Measurements from ENCODE around the gene OPCML.

Gene OPCML

GRCh38 chr11:132535830-132536229 is 996.5 kb downstream of the OPCML start:
- DNase-seq = no peak

GRCh38 chr11:132531921-132532320 is 1000.4 kb downstream of the OPCML start:
- peak; percentile 56 for DNase-seq

- DNase-seq = peak; percentile 83
These were observed 1004.1 kb downstream of the OPCML start for GRCh38 chr11:132528181-132528580.

DNA sequence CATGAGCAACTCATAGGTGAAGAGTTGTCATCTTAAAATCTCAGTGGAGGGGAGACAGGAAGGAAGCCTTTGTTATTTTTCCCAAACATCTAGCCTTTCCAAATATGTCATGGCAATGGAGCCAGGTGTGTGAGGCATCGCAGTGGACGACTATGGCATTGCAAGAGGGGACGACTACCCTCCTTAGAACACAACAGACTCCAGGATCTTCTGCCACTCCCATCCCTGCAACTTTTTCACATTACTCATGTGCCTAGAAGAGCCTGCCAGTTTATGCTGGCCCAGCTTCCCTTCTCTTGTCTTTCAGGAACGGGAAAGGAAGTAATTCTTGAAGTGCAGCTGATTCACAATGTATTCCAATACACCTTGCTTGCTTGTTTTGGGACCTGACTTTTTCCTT is 1008.4 kb downstream of the OPCML start:
- DNase-seq = peak; percentile 33

DNA sequence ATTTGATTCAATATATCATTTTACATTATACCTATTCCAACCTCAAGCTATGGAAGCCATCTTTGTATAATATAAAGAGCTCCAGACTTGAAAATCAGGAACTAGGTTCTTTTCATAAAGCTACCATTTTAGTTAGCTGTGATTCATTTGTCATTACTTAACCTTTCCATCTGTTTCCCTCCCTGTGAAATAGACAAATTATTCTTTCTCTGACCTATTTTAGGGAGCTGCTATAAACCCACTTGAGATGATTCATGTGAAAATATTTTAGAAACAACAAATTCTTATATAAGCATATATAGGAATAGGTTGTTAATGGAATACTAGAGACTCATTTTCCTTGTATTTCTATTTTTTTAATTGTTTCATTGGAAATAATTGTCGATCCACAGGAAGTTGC is 1012.1 kb downstream of the OPCML start:
- DNase-seq = peak; percentile 86

DNA sequence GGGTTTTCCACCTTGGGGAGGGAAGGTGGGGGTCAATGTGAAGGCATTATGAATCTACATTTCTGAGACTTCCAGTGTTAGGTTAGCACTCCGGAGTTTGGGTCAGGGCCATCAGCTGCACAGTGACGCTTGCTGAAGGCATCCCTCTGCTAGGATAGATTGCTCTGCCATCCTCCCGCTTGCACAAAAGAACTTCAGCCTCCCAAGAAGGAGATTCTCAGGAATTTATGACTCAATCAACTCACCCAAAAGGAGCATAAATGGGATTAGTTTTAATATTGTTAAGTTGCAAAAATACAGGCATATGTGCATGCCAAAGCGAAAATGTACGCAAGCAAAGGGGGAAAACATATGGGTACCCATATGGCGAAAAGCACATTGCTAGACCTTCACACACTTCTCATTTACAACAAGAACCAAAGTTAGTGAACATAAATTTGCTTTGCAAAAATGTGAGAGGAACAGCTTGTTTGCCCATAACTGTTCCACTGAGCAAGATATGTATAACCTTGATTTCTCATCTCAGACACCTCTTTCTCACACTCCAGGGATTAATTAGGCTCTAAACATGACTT is 1013.0 kb downstream of the OPCML start:
- DNase-seq = peak; percentile 89

DNA sequence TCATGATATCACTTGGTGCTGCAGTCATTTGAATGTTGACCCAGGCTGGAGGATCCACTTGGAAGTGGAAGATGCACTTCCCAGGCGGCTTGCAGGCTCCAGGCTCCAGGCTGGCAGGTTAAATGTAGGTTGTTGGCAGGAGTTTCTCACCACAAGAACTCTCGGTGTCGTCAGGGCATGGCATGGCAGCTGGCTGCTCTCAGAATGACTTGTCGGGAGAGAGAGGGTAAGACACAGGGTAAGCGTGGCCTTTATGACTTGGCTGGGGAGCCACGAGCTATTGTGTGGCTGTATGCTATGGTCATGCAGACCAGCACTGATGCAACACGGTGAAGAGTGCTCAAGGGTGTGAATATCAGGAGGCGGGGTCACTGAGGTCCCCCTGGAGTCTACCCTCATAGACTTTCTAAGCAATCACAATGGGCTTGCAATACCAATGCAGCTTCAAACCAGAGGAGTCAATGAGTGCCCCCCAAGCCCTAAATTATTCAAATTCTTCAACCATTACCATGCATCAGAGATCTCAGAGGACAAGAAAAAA is 1027.7 kb downstream of the OPCML start:
- no peak for DNase-seq

GRCh38 chr11:132501356-132501755 is 1030.9 kb downstream of the OPCML start:
- no peak for DNase-seq

DNA sequence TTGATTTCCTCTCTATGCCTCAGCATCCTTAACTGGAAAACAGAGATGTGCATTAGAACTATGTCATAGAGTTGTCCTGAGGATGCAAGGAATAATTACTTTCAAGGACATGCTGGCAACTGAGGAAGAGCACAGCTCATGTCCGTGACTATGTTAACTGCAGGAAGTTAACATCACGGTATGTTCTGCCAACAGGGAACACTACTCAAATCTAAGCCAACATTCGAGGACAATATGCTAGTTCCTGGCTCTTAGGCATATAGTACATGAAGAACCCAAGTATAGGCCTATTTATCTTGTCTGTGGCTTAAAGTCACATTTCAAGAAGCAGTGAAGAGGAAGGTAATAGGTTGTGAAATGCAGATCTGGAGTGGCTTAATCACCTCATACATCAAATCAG is 1032.6 kb downstream of the OPCML start:
- no peak for DNase-seq

DNA sequence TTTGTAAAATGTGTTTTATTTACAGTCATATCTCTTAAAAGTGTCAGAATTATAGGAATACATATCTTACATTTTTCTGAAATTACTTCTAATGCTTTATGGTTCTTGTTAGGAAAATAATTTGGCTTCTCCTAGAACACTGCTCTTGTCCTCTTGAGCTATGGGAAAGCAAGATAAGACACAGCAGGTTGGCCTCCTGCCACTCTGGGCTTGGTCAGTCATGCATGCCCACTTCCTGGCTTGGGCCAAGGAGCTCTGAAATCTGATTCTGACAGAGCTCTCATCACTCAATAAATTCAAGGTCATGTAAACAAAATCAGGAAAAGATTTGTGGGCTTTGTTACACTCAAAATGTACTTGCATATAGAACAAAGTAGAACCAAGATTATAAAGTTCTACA is 1036.0 kb downstream of the OPCML start:
- DNase-seq = peak; percentile 57

DNA sequence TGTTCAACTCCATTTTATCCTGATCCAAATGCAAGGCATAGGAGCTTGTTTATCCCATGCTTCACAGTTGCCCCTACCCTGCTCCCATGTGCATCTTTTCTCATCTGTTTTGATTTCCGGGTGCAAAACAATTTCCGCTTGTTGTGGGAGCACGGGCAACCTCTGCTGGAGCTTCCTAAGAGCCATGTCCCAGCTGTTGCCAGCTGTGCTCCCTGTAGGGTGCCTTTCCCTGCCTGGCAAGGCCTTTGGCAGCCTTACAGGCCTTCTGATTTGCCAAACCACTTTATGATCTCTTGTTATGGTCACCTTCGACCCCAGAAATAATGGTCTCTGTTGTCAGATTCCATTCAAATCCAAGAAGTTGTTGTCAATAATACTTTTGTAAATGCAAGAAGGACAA is 1038.5 kb downstream of the OPCML start:
- no peak for DNase-seq

DNA sequence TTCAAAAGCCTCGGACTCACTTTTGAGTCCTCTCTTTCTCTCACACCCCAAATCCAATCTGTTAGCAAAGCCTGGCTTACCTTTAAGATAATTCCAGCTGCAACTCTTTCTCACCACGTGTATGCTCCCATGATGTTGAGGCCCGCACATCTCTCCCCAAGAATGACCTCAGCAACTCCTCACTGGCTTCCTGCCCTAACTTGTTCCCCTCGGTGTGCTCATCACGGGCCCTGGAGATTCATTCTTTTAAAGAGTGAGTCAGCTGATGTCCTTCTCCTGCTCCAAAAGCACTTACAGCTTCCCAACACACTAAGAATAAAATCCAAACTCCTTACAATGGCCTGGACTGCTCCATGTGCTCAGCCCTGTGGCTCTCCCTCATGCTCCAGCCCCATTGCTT is 1041.3 kb downstream of the OPCML start:
- peak; percentile 69 for DNase-seq

DNA sequence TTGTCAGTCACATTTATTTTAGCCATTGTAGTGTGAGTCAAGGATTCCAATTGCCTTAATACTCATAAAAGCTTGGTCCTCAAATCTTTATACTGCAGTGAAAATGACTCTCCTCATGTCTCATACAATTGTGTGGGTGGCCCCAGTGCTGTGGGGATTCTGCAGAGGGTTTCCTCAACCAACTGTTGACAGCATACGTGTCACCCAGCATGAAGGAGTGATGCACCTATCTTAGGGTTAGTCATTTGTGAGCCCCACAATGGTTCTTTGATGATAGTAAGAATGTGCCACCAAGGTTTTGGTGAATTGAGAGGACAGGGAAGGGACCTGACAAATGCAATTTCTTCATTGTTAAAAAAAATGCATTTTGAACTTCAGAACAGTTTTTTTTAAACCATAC is 1046.2 kb downstream of the OPCML start:
- DNase-seq = no peak

GRCh38 chr11:132475026-132475425 is 1057.3 kb downstream of the OPCML start:
- peak; percentile 68 for DNase-seq

DNA sequence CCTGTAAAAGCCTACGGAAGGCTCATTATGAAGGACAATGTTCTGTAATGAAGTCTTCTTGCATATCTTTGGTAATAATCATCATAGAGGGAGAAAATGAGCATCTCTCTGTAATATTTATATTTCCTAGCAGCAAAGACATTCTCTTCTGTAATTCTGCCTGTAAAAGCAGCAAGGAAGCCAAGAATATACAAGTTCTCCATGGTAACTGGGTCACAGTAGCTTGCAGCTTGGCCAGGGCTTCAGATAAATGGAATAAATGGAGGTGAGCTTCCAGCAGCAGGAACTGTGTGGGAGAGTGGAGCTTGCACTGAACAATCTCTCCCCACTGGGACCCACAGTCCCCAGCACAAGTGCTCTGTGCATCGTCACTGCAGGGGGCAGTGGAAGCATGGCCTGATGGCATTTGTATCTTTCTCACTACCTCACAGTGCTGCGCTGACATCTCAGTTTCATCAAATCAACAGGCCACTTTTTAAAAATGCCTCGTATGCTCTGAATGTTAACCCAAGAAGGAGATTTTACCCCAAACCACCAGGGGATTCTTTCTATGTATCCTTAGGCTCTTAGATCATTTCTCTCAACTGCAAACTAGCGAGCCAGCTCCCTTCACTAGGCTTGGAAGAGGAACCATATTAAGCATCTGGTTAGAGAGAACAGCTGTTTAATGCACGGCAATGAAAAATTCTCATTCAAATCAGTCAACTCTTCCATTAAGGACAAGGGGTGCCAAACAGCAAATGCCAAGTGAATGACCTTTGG is 1059.7 kb downstream of the OPCML start:
- peak; percentile 68 for DNase-seq

GRCh38 chr11:132471466-132471865 is 1060.8 kb downstream of the OPCML start:
- peak; percentile 80 for DNase-seq

GRCh38 chr11:132466983-132467382 is 1065.3 kb downstream of the OPCML start:
- DNase-seq = no peak

DNA sequence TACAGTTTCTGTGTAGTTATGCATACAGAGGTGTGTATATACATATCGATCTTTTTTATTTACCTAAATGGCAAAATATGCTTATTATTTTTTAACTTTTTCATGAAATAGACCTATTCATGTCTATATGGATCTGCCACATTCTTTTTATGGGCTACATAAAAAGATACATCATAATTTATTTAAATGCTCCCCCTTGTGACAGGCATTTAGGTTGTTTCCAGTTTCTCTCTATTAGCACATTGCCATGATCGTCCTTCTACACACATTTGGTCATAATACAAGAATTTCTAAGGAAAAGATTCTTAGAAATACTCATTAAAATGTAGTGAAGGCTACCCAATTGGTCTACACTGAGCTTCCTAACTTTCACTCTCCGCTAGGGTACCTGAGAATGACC is 1067.4 kb downstream of the OPCML start:
- DNase-seq = peak; percentile 35

- peak; percentile 16 for DNase-seq
These were observed 1068.3 kb downstream of the OPCML start for GRCh38 chr11:132464003-132464342.

GRCh38 chr11:132463295-132464002 is 1068.9 kb downstream of the OPCML start:
- DNase-seq = no peak

- DNase-seq = no peak
These were observed 1072.6 kb downstream of the OPCML start for GRCh38 chr11:132459736-132460135.

DNA sequence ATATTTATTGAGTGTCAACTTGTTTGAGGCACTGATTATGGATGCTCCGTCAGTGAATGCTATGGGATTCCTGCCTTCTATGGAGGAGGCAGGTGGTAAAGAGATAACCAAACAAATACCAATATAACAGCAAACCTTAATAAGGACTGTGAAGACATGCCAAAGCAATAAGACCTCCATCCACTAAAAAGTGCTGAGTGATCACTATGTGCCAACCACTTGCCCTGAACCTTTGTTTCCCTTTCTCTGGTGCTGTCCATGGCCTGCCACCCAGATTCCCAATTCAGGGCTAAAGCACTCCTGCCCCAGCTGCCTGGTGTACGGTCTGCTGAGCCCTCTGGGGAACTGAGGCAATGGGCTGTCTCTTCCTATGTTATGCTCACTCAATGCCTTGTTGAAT is 1074.9 kb downstream of the OPCML start:
- no peak for DNase-seq

- DNase-seq = no peak
These were observed 1075.5 kb downstream of the OPCML start for GRCh38 chr11:132456751-132457328.

Data from fibroblast of skin of back (primary cell).